Stimulated activated CD8-positive, alpha-beta memory T cell treated with anti-CD3 and anti-CD28 coated beads, Interleukin-15, amount 100 ng/mL, for 4 hours (primary cell): ENCODE results near the gene ABCA13.

Experiments
- DNase-seq, 2 donors: peaks; one replicate each; pipeline ENCODE4 v3.0.0-alpha.2; 2020; ENCODE audit warnings: low read depth in 2 of 2

ABCA13 gene

DNA sequence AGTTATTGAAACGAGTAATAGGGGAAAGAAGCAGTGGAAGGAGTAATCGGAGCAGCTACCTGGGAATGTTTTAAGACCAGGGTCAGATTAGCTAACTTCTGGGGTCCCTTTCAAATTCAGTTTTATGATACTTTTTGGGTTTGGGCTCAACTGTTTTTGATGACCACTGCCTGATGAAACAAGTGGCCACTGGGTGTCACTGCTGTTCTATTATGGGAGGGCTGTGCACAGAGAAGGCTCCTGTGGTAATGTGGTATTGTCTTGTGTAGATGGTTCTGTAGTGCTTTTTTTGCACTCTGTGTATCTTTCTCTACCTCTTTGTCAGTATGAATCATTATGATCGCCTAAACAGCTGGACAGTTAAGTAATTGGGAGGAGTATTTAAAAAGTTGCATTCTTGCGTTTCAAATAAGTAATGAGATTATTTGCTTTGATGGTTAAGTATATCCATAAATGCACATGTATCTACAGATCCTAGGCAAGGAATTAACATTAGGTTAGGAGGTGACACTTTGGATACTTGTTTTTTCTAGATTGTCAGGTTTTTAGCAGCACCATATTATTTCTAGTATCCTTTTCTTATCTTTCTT is 128.4 kb downstream of the ABCA13 start:
- no peak for DNase-seq

DNA sequence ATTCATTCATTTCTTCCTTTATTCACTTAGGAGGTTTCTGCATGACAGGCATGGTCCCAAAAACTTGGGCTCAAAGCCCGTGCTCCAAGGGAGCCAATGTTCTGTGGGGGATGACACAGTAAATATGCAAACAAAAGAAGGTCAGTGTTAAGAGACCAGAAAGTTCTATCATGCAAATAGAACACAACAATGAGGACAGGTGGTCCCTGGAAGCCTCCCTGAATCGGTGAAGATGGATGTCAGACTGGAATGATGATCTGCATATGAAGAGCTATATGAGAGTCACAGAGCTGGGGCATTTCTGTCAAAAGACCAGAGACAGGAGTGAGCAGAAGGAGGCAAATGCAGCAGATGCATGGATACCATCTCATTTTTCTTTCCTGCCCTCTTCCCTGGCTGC is 129.0 kb downstream of the ABCA13 start:
- no peak for DNase-seq

DNA sequence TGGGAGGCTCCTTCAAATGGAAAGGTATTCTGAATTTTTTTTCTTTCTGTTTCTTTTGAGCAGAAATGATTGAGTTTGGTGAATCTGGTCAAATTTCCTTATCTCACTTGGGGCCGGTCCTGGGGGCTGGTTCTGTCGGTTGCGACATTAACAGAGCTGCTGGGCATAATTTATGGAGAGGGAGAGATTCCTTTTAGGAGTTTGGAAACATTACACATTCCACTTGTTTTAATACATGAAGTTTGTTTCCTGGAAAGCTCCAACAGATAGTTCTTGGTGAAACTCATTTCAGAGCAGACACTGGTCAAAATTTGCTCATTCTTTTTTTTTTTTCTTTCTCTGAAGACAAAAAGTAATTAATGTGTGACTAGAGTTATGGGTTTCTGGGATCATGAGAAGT is 129.9 kb downstream of the ABCA13 start:
- DNase-seq, result no peak

DNA sequence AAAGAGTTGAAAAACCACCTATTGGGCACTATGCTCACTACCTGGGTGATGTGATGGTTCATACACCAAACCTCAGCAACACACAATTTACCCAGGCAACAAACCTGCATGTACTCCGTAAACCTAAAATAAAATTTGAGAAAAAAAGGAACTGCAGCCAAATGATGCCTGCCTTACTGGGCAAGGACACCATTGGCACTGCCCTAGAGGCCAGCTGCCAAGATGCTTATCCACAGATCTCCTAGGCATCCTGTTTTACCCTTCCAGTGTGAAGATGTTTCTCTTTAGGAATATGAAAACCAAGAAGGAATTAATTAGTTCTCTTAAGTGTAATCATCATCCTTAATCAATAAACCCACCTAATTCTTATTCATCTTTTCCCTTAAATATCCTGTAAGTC is 133.4 kb downstream of the ABCA13 start:
- no peak for DNase-seq

DNA sequence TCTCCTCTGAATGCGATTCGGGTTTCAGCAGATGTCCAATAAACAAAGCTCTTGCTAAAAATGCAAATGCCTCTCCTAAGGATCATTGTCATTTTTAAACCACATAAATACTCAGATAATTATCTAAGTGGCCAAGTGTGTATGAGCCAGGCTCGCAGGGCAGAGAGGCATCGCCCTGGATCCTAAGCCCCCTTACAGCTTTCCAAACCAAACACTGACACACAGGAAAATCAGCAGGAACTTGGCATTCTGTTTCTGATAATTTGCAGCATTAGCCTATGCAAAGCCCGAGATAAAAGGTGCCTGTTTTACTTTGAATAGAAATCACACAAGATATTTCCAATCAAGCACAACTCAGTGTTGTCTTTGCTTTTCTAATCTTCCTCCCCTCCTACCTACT is 134.4 kb downstream of the ABCA13 start:
- DNase-seq, result no peak

DNA sequence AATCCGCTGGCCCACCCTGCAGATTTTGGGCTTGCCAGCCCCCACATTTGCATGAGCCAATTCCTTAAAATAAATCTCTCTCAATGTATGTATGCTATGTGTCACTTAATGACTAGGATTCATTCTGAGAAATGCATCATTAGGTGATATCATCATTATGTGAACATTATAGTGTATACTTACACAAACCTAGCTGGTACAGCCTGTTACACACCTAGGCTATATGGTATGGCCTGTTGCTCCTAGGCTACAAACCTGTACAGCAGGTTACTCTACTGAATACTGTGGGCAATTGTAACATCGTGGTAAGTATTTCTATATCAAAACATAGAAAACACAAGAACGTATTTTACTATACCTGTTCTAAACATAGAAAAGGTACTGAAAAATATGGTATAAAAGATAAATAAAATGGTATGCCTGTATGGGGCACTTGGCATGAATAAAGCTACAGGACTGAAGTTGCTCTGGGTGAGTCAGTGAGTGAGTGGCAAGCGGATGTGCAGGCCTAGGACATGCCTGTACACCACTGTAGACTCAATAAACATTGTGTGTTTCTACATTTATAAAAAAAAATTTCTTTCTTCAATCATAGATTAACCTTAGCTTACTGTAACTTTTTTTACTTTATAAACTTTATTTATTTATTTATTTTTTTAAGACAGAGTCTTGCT is 135.9 kb downstream of the ABCA13 start:
- no peak for DNase-seq

DNA sequence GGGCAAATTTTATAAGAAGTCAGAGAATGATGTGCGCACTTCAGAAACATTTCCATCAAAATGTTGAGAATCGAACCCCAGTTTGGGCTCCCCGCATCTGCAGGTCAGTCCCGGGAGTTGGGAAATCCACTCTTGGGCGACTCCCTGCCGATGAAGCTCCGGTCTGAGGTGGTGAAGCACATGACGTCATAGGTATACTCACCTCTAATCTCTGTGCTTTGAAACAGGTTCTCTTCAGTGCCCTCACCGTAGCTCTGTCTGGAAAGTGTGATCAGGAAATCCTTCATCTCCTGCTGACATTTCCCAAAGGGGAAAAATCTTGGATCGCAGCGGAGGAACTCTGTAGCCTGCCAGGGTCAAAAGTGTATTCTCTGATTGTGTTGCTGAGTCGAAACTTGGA is 138.5 kb downstream of the ABCA13 start:
- DNase-seq, result no peak

DNA sequence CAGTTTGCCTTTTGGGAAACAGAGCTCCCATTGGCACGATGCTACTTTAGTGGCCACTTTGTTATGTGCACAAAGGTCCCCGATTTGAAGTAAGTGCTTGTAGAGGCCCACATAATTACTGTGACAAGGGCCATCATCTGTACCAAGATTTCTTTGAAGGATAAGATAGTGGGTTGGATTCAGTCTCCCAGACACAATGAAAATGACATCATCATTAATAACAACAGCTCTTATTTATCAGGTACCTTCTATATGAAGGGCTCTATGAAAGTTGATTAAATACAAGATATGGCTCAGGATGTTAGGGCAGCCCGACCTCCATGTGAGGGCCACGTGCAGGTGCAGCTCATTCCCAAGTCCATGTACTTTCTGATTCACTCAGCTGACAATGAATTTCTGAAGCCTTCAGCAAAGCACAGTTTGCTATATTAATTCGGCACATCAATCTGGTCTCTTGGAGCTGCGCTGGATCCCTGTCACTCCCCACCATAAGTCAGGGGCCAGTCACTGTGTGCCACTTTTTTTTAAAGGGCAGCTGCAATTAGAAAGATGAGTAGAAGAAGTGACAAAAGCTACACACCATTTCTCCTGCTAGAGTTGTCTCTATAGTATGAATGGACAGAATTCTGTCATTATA is 140.3 kb downstream of the ABCA13 start:
- no peak for DNase-seq

DNA sequence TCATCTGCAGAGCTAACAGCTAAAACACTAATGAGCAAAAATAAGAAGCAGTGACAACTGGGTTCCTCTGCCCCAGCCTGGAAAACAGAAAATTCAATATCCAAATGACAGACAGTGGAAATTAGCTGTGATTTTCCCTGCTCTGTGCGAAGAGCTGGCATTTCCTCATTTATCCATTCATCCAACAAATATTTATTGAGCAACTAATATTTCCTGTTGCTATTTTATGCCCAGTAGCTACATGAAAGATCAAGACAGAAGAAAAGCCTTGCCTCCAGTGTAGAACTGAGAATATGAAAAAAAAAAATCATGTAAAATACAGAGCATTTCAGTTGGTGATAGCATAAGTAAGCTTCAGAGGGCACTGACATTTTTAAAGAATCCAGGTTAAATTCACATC is 140.9 kb downstream of the ABCA13 start:
- no peak for DNase-seq

DNA sequence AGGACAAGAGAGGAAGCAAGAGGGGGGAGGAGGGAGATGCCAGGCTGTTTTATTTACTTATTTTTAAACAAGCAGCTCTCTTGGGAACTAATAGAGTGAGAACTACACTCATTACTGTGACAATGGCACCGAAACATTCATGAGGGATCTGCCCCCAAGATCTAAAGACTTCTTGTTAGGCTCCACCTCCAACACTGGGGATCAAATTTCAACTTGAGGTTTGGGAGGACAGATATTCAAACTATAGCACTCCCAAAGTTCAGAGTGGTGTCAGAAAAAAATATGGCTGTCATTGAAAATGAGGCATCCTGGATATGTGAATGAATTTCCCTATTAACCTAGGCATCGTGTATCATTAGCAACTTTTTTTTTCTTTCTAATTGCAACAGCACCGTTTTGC is 145.5 kb downstream of the ABCA13 start:
- no peak for DNase-seq

DNA sequence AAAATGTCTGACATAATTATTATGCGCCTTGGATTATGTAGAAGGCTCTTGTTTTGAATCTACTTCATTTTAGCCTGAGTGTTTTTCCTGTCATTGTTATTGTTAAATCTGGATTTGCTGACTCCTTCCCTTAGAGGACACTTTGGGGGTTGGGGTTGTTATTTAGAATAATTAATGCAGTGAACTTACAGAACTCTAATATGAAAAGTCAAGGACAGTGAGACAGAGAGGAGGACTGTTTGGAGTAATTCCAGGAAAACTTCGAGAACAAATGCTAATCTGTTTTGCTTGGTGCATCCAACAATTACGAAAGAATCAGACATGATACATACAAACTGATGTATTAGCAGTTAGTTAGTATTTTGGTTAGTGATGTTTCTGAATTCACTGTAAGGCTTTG is 146.1 kb downstream of the ABCA13 start:
- DNase-seq, result no peak

DNA sequence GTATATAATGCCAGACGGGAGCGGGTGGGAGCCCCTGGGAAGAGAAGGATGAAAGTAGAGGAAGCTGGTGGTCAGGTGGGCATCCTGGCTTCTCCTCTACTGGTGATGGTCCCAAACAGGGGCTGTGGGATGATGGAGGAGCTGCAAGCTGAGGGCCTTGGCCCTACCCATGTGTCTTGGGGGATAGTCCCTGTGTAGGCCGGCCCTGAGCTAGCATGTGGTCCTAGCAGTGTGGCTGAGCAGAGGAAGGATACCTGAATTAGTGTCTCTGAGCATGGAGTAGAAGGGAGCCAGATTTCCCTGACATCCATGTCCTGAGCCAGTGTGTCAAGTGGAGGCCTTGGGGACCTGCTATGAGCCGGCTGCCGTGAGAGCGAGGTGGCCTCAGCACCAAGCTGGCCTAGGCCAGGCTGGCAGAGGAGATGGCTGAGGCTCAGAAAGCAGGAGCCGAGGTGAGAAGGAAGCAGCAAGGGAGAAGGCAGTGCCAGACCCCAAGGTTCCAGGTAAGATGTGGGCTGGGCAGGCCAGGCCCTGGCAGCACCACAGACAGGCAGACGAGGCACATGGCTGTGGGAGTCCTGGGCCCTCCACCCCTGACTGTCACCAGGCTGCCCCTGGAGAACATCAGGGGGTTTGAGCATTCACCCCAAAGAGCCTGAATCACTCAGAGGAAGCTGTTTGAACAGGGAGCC is 150.2 kb downstream of the ABCA13 start:
- no peak for DNase-seq

DNA sequence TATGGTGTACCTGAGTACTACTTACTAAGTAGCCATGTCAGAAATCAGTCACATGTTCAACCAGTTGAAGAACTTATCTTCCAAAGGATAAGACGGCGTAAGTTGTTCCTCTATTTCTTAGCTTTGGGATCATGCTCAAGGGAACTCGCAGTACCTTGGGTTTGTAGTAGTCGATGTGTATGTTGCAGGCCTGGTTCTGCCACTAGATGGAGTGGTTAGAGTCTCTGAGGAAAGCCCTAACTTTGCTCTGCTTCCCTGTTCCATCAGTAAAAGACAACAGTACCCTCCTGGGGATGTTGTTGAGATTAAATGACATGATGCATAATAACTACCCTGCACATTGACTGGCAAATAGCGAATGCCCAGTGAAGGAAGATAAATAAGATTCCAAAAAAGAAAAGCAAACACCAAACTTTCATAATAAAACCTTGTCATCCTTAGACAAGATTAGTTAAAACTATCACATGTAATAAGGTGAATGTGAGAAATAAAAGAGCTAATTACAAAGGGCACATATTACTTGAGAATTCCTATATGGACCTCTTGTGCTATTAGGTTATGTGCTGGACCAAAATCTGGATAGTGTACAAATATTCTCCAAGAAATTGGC is 165.9 kb downstream of the ABCA13 start:
- DNase-seq, result no peak

DNA sequence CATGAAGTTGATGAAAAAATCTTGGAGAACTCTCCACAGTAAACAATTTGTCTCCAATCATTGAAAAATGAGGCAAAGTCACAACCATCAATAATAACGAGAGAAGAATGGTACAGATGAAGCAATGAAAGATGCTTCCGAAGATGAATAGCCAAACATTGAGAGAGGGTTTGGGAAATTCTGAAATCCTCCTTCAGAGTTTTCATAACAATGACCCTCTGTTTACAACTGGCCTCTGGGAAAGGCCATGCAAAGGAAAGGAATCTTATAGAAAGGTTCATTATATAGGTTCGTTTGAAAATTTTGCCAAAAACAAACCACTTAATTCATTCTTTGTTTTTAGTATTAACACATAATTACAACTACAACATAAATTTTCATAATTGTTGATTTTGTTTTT is 166.5 kb downstream of the ABCA13 start:
- DNase-seq, result no peak

DNA sequence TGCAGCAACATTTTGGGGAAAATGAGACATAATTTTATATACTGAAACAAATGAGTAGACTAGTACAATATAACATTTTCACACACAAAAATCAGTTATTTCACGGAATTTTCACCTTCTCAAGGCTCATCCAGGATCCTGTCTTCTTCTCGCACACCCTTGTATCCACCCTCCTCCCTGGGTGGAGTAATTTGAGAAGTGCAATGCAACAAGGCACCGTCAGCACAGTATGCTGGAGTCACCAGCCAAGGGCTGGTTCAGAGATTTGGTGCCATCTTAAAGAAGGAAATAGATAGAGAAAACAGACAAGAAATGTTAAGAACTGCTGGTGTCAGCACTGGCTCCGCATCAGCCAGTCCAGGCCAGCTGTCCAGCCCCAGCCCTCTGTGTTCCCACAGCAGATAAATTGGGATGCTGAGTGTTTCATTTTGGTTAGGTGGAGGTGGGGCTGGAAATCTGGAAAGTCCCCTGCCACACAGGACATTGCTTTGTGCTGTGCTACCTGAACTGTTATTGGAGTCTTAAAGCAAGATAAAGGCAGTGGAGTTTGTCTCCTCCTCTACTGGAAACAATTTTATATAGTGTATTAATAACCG is 176.1 kb downstream of the ABCA13 start:
- DNase-seq, result no peak

DNA sequence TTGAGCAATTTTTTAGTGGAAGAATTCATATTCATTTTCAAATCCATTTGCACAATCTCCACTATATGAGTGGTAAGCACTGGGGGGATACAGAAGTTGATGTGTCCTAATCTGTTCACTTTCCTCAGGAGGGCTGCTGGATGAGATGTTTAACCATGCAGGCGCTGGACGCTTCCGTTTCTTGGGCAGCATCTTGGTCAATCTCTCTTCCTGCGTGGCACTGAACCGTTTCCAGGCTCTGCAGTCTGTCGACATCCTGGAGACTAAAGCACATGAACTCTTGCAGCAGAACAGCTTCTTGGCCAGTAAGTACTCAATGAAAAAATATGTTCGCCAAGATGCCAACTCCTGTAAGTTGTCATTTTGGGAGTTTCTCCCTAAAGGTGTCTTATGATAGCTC is 179.3 kb downstream of the ABCA13 start:
- no peak for DNase-seq

DNA sequence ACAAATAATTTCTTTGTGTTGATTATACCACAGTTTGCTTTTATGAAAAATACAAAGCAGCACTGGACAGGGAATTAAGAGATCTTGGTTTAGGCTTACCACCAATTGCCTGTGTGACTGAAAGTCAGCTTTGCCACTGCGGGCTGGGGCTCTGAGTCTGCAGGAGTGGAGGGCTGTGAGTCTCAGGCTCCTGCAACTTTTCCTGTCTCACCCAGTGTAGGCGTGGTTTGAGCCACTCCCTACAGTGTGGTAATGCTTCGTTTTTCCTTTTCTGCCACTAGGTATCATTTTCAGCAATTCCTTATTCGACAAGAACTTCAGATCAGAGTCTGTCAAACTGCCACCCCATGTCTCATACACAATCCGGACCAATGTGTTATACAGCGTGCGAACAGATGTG is 180.6 kb downstream of the ABCA13 start:
- DNase-seq, result no peak

DNA sequence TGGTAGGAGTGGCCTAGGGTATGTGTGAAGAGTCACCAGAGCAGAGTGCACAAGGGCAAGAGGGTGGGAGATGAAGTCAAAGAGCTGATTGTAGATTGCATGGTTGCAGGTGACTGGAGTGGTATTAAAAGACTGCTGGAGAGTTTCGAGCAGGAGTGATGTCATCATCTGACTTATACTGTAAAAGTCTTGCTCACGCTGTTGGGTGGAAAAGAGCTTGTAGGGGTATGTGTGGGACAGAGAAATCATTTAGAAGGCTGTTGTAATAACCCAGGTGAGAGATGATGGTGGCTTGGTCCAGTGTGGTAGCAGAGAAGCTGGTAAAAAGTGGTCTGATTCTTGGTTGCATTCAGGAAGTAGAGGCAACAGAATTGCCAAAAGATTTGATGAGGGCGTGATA is 184.1 kb downstream of the ABCA13 start:
- DNase-seq, result no peak

DNA sequence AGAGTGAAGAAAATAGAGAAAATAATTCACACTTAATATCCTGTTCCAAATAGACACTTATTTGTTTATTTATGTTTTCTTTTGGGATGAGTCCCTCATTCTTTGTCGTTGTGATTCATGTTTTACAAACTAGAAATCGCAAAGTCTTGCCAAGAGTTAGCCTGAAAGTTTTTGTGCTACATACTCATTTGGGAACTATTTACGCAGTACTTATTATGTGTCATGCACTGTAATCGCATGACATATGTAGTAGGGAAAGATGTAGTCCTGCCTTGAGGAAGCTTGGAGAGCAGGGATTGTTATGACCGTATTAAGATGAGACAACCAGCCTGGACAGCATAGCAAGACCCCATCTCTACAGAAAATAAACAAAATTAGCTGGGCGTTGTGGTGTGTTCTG is 189.3 kb downstream of the ABCA13 start:
- no peak for DNase-seq

DNA sequence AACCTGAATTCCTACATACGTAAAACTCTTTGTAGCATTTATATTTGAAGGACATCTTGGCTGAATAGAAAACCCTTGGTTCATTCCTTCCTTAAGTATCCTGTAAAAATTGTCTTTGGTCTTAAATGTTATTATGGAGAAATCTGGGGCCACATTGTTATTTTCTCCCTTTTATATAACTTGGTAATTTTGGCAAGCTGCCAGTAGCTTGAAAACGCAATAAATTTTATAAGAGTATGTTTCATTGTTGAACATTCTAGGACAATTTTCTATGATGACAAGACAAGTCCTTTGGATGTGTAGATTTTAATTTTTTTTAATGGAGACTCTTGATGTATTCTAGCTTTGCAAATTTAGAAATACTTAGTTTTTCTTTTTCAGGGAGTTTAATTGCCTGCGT is 191.9 kb downstream of the ABCA13 start:
- no peak for DNase-seq

DNA sequence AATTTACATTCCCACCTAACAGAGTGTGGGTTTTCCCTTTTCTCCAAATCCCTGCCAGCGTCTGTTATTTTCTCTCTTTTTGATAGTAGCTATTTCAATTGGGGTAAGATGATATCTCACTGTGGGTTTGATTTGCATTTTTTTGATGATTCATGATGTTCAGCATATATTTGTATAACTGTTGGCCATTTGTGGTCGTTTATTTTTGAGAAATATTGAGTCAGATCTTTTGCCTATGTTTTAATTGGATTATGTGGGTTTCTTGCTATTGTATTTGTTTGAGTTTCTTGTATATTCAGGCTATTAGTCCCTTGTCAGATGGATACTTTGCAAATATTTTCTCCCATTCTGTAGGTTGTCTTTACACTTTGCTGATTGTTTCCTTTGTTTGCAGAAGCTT is 193.8 kb downstream of the ABCA13 start:
- no peak for DNase-seq

DNA sequence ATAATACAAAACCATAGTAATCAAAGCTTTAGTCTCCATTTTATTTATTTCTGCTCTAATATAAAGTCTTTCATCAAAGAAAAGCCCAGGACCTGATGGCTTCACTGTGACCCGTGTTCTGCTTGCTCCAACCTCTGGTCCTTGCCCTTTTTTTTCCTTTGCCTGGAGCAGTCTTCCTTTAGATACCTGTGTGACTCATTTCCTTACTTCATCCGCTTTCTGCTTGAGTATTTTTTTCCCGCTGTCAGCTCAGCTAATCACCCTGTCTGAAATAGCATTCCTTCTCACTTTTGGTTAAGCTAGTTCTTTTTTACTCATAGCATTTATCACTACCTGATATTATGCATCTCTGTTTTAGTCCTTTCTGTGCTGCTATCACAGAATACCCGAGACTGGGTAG is 194.8 kb downstream of the ABCA13 start:
- no peak for DNase-seq
